ENCODE measurements around the gene TLR7.

The TLR7 gene

GRCh38 chrX:12934850-12935249 lies 68.0 kb downstream of the TLR7 start:
- DNase-seq, result no peak

GRCh38 chrX:12936947-12937346 lies 70.1 kb downstream of the TLR7 start:
- DNase-seq, result no peak
